RWPE2 (cell line): Measurements from ENCODE around the gene HNRNPU.

Source experiments
- ATAC-seq: fragments of 200-7000 bp; cut with Tn5 transposase; 3 replicates; pipeline ENCODE4 v1.9.1; 2021; ENCODE audit warnings: low read depth
- DNase-seq: peaks from one replicate; pipeline ENCODE4 v3.0.0-alpha.2; 2020; ENCODE audit warnings: low spot score
- H3K27ac ChIP-seq: fragments of 450-650 bp; 2 replicates; pipeline ENCODE4 v1.5.1; 2017; ENCODE audit warnings: mild to moderate bottlenecking; ENCODE audit not compliant: poor library complexity, severe bottlenecking
- H3K27me3 ChIP-seq: fragments of 250-450 bp; sonication (Bioruptor Pico); 2 replicates; pipeline ENCODE4 v1.5.1; 2021; ENCODE audit warnings: mild to moderate bottlenecking, moderate library complexity; ENCODE audit not compliant: insufficient read depth, poor library complexity, severe bottlenecking
- H3K36me3 ChIP-seq: fragments of 250-450 bp; sonication (Bioruptor Pico); 2 replicates; pipeline ENCODE4 v1.5.1; 2020; ENCODE audit warnings: low read depth, mild to moderate bottlenecking, moderate library complexity
- H3K4me1 ChIP-seq: fragments of 250-450 bp; sonication (Bioruptor Pico); 2 replicates; pipeline ENCODE4 v1.5.1; 2021; ENCODE audit warnings: mild to moderate bottlenecking, moderate library complexity; ENCODE audit not compliant: insufficient read depth, poor library complexity, severe bottlenecking
- H3K4me3 ChIP-seq: fragments of 250-450 bp; sonication (Bioruptor Pico); 2 replicates; pipeline ENCODE4 v1.5.1; 2021; ENCODE audit warnings: mild to moderate bottlenecking, moderate library complexity; ENCODE audit not compliant: severe bottlenecking
- H3K9me3 ChIP-seq: fragments of 250-450 bp; sonication (Bioruptor Pico); 2 replicates; pipeline ENCODE4 v1.5.1; 2021; ENCODE audit warnings: mild to moderate bottlenecking, moderate library complexity; ENCODE audit not compliant: severe bottlenecking
- CTCF ChIP-seq: fragments of 450-650 bp; IDR thresholded peaks from one replicate; pipeline ENCODE4 v1.5.1; 2017; ENCODE audit warnings: mild to moderate bottlenecking, moderate library complexity; ENCODE audit not compliant: poor library complexity, severe bottlenecking

Gene HNRNPU

GRCh38 chr1:244881552-244882280, 17.4 kb upstream of the HNRNPU start:
- DNase-seq: no peak
- no peaks in the 10 kb centered on the region for H3K4me1 ChIP-seq
- H3K9me3 ChIP-seq: no peaks in the 10 kb centered on the region
- no peak overlapping the region for H3K4me3 ChIP-seq
- no peak overlapping the region for H3K27ac ChIP-seq
- ATAC-seq: no peak
- TF ChIP-seq CTCF: no peak
- no peaks in the 10 kb centered on the region for H3K27me3 ChIP-seq
- H3K36me3 ChIP-seq: no peaks in the 10 kb centered on the region

- no peaks in the 10 kb centered on the region for H3K9me3 ChIP-seq
- no peaks in the 10 kb centered on the region for H3K27me3 ChIP-seq
- no peaks in the 10 kb centered on the region for H3K4me1 ChIP-seq
- no peak overlapping the region for H3K27ac ChIP-seq
- TF ChIP-seq CTCF: no peak
- H3K4me3 ChIP-seq: no peak overlapping the region
- DNase-seq (no peak), ATAC-seq (no peak)
- no peaks in the 10 kb centered on the region for H3K36me3 ChIP-seq
These were observed 14.3 kb upstream of the HNRNPU start for GRCh38 chr1:244878681-244879080.

- H3K4me3 ChIP-seq: no peak overlapping the region
- no peaks in the 10 kb centered on the region for H3K9me3 ChIP-seq
- no peak overlapping the region for H3K27ac ChIP-seq
- no peak for DNase-seq
- no peaks in the 10 kb centered on the region for H3K4me1 ChIP-seq
- H3K27me3 ChIP-seq: no peaks in the 10 kb centered on the region
- peak; percentile 46; the same call in 2 of the 3 replicates for ATAC-seq
- no peaks in the 10 kb centered on the region for H3K36me3 ChIP-seq
- TF ChIP-seq CTCF: no peak
These were observed 12.0 kb upstream of the HNRNPU start for GRCh38 chr1:244876228-244876910.

GRCh38 chr1:244874974-244875579, 10.7 kb upstream of the HNRNPU start:
- ATAC-seq: no peak
- Histone ChIP-seq H3K36me3 (no peaks in the 10 kb centered on the region), H3K27ac (no peak overlapping the region), H3K4me1 (no peaks in the 10 kb centered on the region), H3K9me3 (no peaks in the 10 kb centered on the region), H3K4me3 (no peak overlapping the region), H3K27me3 (no peaks in the 10 kb centered on the region)
- no peak for TF ChIP-seq CTCF
- no peak for DNase-seq
